Astrocyte (in vitro differentiated cells and primary cell): Measurements from ENCODE around the gene FBXW12.

ENCODE experiments used
- CTCF ChIP-seq: IDR thresholded peaks from 2 replicates; pipeline ENCODE4 v1.5.1; 2011; ENCODE audit warnings: low read depth, mild to moderate bottlenecking, inconsistent platforms, low read length, moderate library complexity; ENCODE audit not compliant: insufficient read depth
- EZH2 ChIP-seq: IDR thresholded peaks from 2 replicates; pipeline ENCODE4 v1.6.1; 2012; ENCODE audit warnings: mild to moderate bottlenecking, low read length, inconsistent platforms; ENCODE audit not compliant: insufficient read depth

DNA sequence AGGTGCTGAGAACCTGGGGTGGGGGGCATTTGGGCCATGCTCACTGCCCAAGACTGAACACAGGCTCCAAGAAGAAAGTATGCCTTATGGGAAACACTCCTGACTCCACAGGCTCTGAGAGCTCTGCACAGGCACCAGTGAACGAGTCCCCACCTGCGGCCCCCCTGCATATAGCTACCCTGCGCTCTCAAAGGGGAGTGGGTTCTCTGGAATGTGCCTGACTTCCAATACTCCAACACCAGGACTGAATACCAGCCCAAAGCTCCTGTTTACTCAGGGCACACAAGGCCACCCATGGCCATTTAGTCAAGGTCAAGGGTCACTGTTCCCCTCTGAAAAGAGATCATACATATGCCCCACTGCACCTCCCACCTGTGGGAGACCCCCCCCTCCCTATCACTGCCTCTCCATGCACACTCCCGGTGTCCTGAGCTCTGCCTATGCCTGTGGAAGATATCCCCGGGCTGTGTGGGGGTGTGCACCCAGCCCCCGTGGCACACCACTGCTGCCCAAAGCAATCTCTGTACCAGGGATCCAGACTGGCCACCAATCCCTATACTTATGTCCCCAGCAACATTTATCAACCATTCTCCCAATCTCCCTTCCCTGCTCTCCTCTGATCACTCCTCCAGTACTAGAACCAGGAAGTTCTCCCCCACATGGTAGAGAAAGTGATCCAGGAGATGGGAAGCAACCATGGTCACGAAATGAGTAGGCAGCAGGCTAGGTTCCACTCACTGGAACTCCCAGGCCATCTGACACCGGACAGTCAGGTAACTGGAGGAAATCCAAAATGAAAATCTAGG lies 59.4 kb downstream of the FBXW12 start:
- no peak for TF ChIP-seq CTCF
- no peak for TF ChIP-seq EZH2
